Stimulated activated CD4-positive, alpha-beta T cell treated with anti-CD3 and anti-CD28 coated beads, Interleukin-1b, Interleukin-23, amount 100 ng/mL, for 48 hours (primary cell): ENCODE data around the gene KRT37.

ENCODE experiments used
- DNase-seq: peaks from one replicate; pipeline ENCODE4 v3.0.0-alpha.2; 2020

KRT37 gene

GRCh38 chr17:41424111-41424635 lies at the start of gene KRT37:
Gene KRT37, minus strand, starts transcription at chr17:41424585. Its CDS starts 62 bp downstream, at chr17:41424523.
- no peak for DNase-seq

- DNase-seq = no peak
These were observed 44.0 kb upstream of the KRT37 start for GRCh38 chr17:41468346-41468745.

- DNase-seq = no peak
These were observed 43.2 kb upstream of the KRT37 start for GRCh38 chr17:41467561-41467960.

GRCh38 chr17:41466988-41467387 lies 42.6 kb upstream of the KRT37 start, which contains the start of gene KRT32:
Gene KRT32, minus strand, starts transcription at chr17:41467386. Its CDS starts 61 bp downstream, at chr17:41467325.
- DNase-seq = no peak

DNA sequence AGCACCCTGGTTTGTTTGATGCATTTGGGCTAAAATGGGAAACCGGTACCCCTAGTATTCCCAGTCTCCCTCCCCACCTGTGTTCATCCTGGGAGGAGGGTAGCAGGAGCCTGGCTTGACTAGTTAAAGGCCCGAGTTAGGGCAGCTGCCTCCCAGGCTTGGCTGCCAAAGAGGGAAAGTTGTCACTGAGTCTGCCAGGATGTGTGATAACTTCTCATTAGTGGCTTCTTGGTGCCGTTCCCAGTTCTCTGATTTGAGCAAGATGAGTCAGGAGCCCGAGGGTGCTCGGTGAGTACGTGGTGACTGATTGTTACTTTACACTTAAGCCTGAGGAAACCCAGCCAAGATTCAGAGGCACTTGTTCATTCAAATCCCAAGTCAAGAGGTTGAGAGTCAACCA lies 40.3 kb upstream of the KRT37 start:
- DNase-seq = no peak

- DNase-seq = no peak
These were observed 39.8 kb upstream of the KRT37 start for GRCh38 chr17:41464173-41464572.

- DNase-seq = no peak
These were observed 39.4 kb upstream of the KRT37 start for GRCh38 chr17:41463746-41464145.

DNA sequence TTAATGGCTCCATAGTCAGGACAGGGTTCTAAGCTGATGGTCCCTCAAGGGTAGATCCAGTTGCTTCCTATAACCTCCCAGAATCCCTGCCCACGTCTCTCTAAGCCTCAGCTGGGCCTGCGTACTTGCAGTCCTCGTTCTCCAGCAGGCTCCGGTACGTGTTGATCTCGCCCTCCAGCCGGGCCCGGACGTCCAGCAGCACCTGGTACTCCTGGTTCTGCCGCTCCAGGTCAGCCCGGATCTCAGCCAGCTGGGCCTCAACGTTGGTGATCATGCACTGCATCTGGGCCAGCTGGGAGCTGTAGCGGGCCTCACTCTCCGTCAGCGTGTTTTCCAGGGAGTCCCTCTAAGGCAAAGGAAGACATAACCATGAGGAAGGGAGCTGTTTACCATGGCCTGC lies 38.3 kb upstream of the KRT37 start:
- DNase-seq = no peak

- DNase-seq = no peak
These were observed 33.3 kb upstream of the KRT37 start for GRCh38 chr17:41457676-41458075.

DNA sequence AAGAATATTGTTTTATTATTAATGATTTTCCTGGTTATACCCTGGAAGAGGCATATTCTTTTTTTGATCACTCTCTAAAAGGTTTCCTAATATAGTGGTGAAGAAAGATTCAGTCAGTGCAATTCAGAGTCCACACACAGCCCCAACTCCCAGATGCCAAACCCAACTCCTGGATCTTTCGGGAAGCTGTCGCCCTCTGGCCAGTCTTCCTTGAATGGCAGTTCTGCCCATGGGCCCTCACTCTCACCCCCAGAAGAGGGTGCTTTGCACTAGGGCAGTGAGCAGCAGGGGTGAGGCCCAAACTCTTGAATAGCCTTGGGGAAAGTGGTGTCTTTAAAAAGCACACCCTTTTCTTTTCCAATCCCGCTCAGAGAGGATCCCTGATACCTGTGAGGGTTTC lies 31.8 kb upstream of the KRT37 start:
- no peak for DNase-seq

DNA sequence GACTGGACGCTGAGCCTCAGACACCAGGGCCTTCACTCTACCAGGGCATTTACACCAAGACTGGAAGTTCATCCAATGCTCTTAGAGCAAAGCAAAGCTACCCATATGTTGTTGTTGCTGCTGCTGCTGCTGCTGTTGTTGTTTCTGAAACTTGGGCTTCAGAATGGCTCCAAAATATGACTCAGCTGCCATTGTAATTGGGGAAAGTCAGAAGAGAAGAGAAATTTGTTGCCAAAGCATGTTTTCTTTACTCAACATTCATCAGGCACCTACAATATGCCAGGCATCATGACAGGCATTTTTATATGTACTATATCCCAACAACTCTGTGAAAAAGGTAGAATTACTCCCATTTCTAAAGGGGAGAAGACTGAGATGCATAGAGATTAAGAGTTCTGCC lies 30.9 kb upstream of the KRT37 start:
- no peak for DNase-seq

GRCh38 chr17:41453066-41453465 lies 28.7 kb upstream of the KRT37 start:
- no peak for DNase-seq

DNA sequence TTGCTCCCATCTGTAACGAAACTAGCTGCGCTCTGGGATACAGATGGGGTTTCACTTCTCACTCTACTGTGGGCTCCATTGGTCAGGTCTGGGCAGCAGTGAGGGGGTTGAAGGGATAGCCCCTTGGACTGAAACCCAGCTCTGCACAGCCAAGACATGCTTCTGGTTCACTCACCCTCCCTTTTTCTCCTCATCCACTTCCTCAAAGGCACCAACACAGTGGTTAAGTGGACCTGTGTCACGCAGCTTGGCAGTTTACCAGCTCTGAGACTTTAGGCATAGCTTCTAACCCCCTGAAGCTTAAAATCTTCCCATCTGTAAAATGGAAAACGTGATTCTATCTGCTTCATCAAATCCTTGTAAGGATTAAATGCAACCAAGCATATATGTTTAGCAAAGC lies 27.9 kb upstream of the KRT37 start:
- DNase-seq = no peak

GRCh38 chr17:41451154-41451728 lies 26.9 kb upstream of the KRT37 start:
- DNase-seq = no peak

DNA sequence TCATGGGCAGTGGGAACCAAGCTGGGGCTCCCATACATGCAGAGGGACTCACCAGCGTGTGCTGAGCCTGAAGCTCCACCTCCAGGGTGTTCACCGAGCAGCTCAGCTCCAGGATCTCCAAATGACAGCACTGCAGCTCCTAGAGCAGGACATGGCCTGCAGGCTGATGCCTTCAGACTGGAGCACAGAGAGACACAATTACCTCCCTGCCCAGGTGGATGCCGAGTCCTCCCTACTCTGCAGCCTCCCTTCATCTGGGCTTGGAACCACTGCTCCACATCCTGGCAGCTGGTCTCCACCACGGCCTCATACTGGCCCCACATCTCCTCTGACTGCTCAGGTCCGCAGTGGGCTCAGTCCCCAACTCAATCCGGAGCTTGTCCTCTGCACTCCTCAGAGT lies 24.6 kb upstream of the KRT37 start:
- no peak for DNase-seq

DNA sequence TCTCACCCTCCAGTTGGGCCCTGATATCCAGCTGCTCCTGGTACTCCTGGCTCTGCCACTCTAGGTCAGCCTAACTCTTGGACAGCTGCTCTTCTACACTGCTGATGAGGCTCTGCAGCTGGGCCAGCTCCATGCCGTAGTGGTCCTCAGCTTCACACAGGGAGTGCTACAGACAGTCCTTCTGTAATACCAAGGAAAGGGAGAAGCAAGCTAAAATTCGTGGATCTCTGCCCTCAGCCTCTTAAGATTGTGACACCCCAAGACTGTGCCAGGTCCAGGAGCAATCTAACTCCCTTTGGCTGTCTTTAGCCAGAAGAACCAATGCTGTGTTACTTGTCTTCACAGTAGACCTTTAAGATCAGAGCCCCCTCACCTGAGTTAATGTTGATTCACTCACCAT lies 24.1 kb upstream of the KRT37 start:
- DNase-seq = no peak

DNA sequence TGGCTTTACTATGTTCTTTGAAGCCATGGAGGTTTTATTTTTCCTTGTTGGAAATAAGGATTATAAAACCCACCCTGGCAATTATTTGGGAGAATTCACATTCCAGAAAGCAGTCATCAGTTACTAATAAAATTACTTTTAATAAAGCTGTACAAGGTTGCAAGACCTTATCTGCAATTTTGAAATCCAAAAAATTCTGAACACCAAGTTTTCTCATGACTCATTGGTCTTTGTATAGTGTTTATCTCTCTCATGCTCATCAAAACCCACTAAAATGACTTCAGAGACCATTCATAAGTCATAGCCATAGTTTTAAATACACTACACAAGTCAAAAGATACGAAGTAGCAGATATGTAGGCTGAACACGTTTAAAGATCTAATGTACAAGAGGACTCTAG lies 22.4 kb upstream of the KRT37 start:
- DNase-seq = no peak

DNA sequence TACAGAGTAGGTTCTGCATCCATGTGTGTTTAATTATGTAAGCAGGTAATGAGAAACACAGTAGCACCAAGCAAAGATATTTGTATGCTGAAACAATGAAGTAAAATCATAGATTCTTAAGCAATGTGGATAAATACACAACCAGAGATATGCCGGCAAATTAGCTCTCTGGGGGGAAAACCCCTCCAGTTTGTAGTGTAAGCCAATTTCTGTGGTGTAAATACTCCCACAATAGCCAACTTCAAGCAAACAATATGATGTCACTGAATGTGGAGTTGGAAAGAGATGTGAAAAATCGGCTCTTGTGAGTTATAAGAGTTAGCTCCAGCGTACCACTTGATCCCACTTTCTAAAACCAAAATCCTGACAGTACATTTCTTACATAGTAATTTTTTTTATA lies 20.3 kb upstream of the KRT37 start:
- no peak for DNase-seq

- DNase-seq = no peak
These were observed 19.8 kb upstream of the KRT37 start for GRCh38 chr17:41444186-41444585.

GRCh38 chr17:41442739-41443138 lies 18.4 kb upstream of the KRT37 start:
- DNase-seq = no peak

- no peak for DNase-seq
These were observed 16.2 kb upstream of the KRT37 start, which contains the start of gene KRT38 for GRCh38 chr17:41440531-41441033. Gene KRT38, minus strand, starts transcription at chr17:41440983. Its CDS starts 62 bp downstream, at chr17:41440921.

- DNase-seq = no peak
These were observed 15.0 kb upstream of the KRT37 start for GRCh38 chr17:41439375-41439774.

DNA sequence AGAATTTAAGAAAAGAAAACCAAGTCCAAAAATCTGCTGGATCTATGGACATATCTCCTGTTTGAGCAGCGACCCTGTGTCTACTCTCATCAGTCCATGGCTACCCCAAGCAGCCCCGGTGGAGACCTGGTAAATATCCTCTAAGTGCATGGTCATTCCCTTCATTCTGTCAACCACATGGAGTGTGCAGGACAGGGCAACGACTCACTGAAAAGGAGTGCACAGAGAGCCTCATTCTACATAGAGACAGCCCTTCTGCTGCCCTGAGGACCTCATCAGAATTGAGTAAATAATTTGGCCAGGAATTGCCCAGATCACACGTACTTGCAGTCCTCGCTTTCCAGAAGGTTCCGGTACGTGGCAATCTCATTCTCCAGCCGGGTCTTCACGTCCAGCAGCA lies 13.4 kb upstream of the KRT37 start:
- no peak for DNase-seq

DNA sequence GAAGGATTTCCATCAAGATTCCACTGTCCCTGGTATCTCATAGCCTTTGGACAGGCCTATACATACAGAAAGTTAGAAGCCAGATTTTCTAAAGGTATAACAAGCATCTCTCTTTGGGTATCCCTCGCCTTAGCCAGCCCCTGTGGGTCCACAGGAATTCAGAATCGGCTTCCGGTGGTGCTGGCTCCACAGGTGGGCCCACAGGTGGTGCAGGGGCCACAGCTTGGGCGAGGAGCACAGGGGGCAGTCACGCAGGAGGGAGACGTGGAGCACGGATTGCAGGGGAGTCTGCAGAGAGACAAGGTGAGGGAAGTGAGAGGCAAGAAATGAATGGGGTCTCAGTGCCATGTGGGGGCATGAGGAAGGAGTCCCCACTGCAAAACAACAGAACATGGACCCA lies 12.9 kb upstream of the KRT37 start:
- no peak for DNase-seq

DNA sequence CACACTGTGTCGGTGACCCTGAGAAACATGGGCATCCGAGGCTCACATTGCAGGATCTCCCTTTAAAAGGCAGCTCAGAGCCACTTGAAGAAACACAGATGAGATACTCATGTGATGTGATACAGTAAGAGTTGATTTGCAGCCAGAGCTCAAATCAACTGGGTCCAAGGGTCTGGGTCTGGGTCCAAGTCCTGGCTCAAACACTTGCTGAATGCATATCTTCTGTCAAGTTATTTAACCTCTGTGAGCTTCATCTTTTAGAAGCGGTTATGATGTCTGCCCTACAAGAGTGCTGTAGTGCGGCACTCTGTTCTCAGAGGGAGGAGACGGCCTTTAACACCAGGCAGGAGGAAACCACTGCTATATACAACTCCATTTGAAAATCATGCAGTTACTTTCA lies 10.0 kb upstream of the KRT37 start:
- DNase-seq = no peak
